Upper lobe of right lung (tissue), 1 donor: ENCODE measurements around the gene FHIT. TPM values are rescaled to one million over a fixed set of nuclear protein-coding genes. Genes with fewer than 3 reads are reported as not detected.

Experiments used
- ATAC-seq: fragments of 200-7000 bp; cut with Tn5 transposase; one replicate; pipeline ENCODE4 v1.9.1; 2020; ENCODE audit warnings: mild to moderate bottlenecking, moderate library complexity
- DNase-seq: peaks from one replicate; pipeline ENCODE4 v3.0.0-alpha.2; 2020
- H3K27ac ChIP-seq: fragments of 200-600 bp; one replicate; pipeline ENCODE4 v1.8.0; 2022
- H3K27me3 ChIP-seq: fragments of 200-600 bp; one replicate; pipeline ENCODE4 v1.8.0; 2022; ENCODE audit warnings: mild to moderate bottlenecking
- H3K36me3 ChIP-seq: fragments of 200-600 bp; one replicate; pipeline ENCODE4 v1.8.0; 2022
- H3K4me1 ChIP-seq: fragments of 200-600 bp; one replicate; pipeline ENCODE4 v1.8.0; 2022
- H3K4me3 ChIP-seq: fragments of 200-600 bp; one replicate; pipeline ENCODE4 v1.8.0; 2022; ENCODE audit warnings: mild to moderate bottlenecking
- H3K9me3 ChIP-seq: fragments of 200-600 bp; one replicate; pipeline ENCODE4 v1.8.0; 2022
- intact Hi-C: fragments of 100-400 bp; cut with DNase I; formaldehyde crosslinking; loops from one replicate; pipeline ENCODE4 v1.11.0; 2022
- total RNA-seq: library from RNA; stranded (reverse); fragmentation: NEBNext Ultra II Directional; extraction: Animal tissue kit (Norgen Biotek cat#: 25700); gene quantifications from one replicate; pipeline ENCODE4 v1.2.1, GENCODE V29; 2021
- TF ChIP-seq, protein P1 (sequence below): fragments of 200-600 bp; IDR thresholded peaks from one replicate; pipeline ENCODE4 v1.8.0; 2022; ENCODE audit warnings: antibody characterized with exemption
- donor health status: DM: no; HTN: yes; CAD: no; lungs with severe emphysema.

Gene FHIT
- total RNA-seq, 1 donor from 2014 or later, result 9.6 TPM

DNA sequence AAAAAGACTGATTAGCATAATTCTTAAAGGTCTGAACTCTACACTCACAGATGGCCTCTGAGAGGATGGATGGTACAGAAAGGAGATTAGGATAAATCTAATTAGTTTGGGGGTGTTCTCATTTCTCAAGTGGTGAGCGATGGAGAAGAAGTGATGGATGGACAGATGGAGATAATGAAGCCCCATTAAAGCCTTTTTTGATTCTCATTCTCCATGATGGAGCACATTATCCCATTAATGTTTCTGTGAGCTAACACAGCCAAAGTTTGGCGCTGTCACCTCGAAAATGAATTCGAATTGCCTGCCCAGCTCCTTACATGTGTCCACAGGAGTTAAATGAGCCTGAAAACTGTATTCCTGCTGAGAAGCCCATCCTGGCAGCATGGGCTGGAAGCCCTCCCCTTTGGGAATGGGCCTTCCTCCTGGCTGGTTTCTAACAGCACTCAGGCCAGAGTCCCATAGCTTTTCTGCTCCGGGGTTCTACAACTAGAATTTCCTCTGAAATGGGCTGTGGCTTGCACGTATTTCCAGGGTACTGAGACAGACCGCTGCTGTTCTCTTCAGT is 1475.4 kb downstream of the FHIT start:
- Histone ChIP-seq H3K4me1 (no peaks in the 10 kb centered on the region), H3K36me3 (no peaks in the 10 kb centered on the region), H3K27ac (no peak overlapping the region), H3K4me3 (no peak overlapping the region), H3K27me3 (no peaks in the 10 kb centered on the region), H3K9me3 (no peaks in the 10 kb centered on the region)
- ATAC-seq (no peak), DNase-seq (no peak)
- intact Hi-C loops, result no loop called here
- TF ChIP-seq, protein P1, sequence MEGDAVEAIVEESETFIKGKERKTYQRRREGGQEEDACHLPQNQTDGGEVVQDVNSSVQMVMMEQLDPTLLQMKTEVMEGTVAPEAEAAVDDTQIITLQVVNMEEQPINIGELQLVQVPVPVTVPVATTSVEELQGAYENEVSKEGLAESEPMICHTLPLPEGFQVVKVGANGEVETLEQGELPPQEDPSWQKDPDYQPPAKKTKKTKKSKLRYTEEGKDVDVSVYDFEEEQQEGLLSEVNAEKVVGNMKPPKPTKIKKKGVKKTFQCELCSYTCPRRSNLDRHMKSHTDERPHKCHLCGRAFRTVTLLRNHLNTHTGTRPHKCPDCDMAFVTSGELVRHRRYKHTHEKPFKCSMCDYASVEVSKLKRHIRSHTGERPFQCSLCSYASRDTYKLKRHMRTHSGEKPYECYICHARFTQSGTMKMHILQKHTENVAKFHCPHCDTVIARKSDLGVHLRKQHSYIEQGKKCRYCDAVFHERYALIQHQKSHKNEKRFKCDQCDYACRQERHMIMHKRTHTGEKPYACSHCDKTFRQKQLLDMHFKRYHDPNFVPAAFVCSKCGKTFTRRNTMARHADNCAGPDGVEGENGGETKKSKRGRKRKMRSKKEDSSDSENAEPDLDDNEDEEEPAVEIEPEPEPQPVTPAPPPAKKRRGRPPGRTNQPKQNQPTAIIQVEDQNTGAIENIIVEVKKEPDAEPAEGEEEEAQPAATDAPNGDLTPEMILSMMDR, result no peak

- Histone ChIP-seq H3K27me3 (no peaks in the 10 kb centered on the region), H3K9me3 (no peaks in the 10 kb centered on the region), H3K36me3 (no peaks in the 10 kb centered on the region), H3K4me3 (no peak overlapping the region), H3K27ac (no peak overlapping the region), H3K4me1 (no peaks in the 10 kb centered on the region)
- TF ChIP-seq, protein P1, result no peak
- no peak for ATAC-seq
- no peak for DNase-seq
- intact Hi-C loops, result no loop called here
Measured at GRCh38 chr3:59775106-59775505, 1476.1 kb downstream of the FHIT start.

GRCh38 chr3:59774634-59775033 is 1476.6 kb downstream of the FHIT start:
- H3K27ac ChIP-seq, result no peak overlapping the region
- H3K4me1 ChIP-seq, result no peaks in the 10 kb centered on the region
- intact Hi-C loops, result no loop called here
- H3K9me3 ChIP-seq, result no peaks in the 10 kb centered on the region
- no peaks in the 10 kb centered on the region for H3K27me3 ChIP-seq
- no peaks in the 10 kb centered on the region for H3K36me3 ChIP-seq
- TF ChIP-seq, protein P1, result no peak
- ATAC-seq, result no peak
- H3K4me3 ChIP-seq, result no peak overlapping the region
- DNase-seq, result no peak

DNA sequence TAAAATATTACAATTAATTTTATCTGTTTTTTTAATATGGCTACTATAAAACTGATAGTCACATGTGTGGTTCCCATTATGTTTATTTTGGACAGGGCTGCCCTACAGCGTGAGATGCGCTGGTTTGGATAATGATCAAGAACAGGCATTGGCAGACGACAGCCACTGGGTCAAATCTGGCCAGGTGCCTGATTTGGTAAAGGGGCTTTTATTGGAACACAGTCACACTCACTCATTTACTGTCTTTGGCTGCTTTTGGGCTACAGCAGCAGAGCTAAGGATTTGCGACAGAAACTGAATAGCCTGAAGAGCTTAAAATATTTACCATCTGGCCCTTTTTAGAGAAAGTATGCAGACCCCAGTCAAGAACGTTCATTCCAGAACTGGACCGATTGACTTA is 1477.3 kb downstream of the FHIT start:
- TF ChIP-seq, protein P1, result no peak
- no peak overlapping the region for H3K27ac ChIP-seq

DNA sequence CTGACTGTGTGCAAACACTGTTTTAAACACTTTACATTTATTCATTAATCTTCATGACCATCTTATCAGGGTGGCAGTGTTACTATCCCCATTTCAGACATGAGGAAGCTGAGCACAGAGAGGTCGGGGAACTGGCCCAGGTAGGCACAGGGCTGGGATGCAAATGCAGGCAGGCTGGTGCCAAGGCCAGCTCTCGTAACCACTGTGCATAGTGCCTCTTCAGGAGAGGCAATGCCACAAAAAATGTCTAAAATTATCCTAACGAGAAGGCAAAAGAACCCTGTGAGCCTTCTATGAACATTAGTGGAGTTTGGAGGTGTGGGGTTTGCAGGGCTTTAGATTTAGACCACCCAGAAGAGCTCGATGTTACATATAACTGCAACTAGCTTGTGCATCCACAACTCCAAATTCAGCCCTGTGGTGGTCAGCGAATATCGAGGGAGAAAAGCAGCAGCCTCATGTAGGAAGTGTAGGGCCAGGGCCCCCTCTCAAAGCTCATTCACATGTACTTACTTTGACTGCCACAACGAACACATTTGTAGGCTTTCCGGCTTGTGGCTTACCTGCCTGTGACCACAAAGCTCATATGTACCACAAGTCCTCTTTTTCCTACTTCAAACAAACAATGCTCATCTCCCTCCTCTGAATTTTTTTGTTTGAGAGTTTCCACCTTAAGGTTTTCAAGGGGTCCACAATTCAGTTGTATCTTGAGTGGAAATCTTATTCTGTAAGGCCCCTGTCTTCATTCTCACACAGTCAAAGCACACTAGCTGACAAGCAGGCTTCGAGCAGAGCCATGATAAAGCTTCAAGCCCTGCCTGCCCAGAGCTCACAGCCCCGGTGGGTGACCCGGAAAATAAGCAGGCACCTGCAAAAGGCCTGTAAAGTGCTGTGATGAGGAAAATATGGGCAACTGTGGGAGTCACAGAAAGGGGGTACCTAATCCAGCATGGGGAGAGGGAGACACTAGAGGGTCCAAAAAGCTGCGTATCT is 1478.5 kb downstream of the FHIT start:
- intact Hi-C loops, result no loop called here
- no peaks in the 10 kb centered on the region for H3K36me3 ChIP-seq
- ATAC-seq (no peak), DNase-seq (no peak)
- H3K27me3 ChIP-seq, result no peaks in the 10 kb centered on the region
- no peaks in the 10 kb centered on the region for H3K9me3 ChIP-seq
- H3K4me3 ChIP-seq, result no peak overlapping the region
- TF ChIP-seq, protein P1, result no peak
- no peak overlapping the region for H3K27ac ChIP-seq
- no peaks in the 10 kb centered on the region for H3K4me1 ChIP-seq

More for the DNA sequence above, 1477.3 kb downstream of the FHIT start:
- no peaks in the 10 kb centered on the region for H3K27me3 ChIP-seq
- ATAC-seq (no peak), DNase-seq (no peak)
- H3K4me3 ChIP-seq, result no peak overlapping the region
- H3K9me3 ChIP-seq, result no peaks in the 10 kb centered on the region
- H3K36me3 ChIP-seq, result no peaks in the 10 kb centered on the region
- no peaks in the 10 kb centered on the region for H3K4me1 ChIP-seq
- intact Hi-C loops, result no loop called here
